G401.6 (cell line): ENCODE results near the gene TNFSF9.
"Not testable (repeated sequence)": the region's sequence is repeated elsewhere in the genome, so short reads cannot be mapped to it uniquely, and the experiment has no call there.

Experiments
- FAIRE-seq: peaks from 2 replicates; lab custom pipeline; 2012; peaks lifted over from hg19 to GRCh38; lab: Jason Lieb, UNC

Gene TNFSF9

GRCh38 chr19:6532244-6532999 lies 1.6 kb downstream of the TNFSF9 start:
- FAIRE-seq = no peak

DNA sequence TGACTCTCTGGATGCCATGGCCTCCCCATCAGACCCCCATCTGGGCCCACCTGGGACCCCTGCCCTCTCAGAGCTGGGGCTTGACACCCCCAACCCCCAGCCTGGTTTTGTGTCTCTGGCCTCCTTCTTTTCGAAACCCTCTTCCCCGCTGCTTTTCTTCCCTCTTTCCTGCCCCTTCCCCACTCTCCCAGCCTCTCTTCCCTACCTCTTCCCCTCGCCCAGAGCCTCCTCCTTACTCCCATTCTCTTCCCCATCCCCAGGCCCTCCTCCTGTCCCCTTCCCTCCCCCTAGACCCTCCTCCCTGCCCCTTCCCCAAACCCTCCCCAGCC lies 2.1 kb downstream of the TNFSF9 start:
- FAIRE-seq = no peak

DNA sequence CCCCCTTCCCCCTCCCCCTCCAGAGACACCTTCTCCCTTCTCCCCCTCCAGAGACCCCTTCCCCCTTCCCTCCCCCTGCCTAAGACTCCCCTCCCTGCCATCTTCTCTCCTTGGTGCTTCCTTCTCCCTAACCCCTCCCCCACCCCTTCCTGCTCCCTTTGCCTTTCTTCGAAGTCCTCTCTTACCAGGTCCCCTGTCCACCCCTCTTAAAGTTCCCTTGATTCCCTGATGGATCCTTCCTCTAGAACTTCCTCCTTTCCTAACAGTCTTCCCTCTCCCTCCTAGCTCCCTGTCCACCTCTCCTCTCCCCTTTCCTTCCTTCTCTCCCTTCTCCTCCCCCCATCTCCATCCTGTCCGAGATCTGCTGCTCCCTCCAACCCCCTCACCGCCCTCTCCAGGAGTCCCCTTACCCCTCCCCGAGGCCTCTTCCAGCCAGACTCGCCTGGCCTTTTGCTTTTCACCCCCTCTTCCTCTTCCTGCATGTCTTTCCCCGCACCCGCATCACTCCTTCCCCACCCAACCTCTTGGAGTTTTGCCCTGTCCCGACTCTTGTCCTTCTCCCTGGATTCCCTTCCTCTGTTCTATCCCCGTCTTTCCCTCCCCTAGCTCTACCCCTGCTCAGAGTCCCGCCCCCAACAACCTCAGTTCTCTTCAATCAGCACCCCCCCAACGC lies 3.1 kb downstream of the TNFSF9 start:
- FAIRE-seq = no peak

- no peak for FAIRE-seq
Observed at GRCh38 chr19:6534451-6535093, 3.7 kb downstream of the TNFSF9 start.

- no peak for FAIRE-seq
Observed at GRCh38 chr19:6535558-6536137, 4.8 kb downstream of the TNFSF9 start.

DNA sequence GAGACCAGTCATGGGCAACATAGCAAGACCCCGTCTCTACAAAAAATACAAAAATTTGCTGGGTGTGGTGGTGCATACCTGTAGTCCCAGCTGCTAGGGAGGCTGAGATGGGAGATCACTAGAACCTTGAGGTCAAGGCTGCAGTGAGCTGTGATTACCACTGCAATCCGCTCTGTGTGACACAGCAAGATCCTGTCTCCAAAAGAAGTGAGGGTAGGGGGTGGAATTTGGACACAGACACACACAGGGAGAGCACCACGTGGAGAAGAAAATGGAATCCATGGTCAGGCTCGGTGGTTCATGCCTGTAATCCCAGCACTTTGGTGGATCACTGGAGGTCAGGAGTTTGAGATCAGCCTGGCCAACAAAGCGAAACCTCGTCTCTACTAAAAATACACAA lies 8.7 kb downstream of the TNFSF9 start:
- no peak for FAIRE-seq

- FAIRE-seq = no peak
Observed at GRCh38 chr19:6540918-6541689, 10.3 kb downstream of the TNFSF9 start.

DNA sequence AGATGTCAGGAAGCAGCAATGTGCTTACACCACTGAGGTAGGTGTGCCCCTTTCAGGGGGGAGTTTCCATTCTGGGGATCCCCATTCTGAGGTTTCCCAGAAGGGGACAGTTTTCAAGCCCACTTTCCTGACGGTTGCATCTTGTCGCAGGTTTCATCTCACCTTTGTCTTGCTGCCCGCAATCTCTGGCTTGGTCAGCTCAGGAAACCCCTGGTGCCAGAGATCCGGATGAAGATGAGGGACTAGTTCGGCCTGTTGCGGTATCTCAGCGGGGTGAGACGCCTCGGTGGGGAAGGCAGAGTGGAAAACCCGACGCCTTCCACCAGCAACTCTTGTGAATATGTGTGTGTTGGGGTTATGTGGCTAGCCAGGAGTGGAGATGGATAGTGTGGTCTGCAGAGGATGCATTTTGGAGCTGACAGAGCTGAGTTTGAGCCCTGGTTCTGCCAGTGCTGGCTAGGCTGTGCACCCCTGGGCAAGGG lies 13.1 kb downstream of the TNFSF9 start:
- no peak for FAIRE-seq

DNA sequence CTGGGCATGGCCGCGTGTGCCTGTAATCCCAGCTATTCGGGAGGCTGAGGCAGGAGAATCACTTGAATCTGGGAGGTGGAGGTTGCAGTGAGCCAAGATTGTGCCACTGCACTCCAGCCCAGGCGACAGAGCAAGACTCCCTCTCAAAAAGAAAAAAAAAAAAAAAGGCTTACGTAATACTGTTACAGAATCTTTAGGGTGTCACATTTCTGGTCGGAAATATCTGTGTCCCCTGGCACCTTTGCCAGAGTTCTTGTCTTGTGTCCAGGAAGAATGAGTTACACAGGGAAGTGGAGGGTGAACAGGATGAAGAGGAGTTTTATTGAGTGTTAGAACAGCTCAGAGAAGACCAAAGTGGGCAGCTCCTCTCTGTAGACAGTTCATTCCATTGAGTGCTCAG lies 19.9 kb downstream of the TNFSF9 start:
- FAIRE-seq = not testable (repeated sequence)

GRCh38 chr19:6551091-6551490 lies 20.3 kb downstream of the TNFSF9 start:
- FAIRE-seq = no peak

- no peak for FAIRE-seq
Observed at GRCh38 chr19:6551607-6552450, 21.0 kb downstream of the TNFSF9 start.

GRCh38 chr19:6556043-6556449 lies 25.2 kb downstream of the TNFSF9 start:
- no peak for FAIRE-seq

GRCh38 chr19:6556480-6557195 lies 25.8 kb downstream of the TNFSF9 start:
- no peak for FAIRE-seq

DNA sequence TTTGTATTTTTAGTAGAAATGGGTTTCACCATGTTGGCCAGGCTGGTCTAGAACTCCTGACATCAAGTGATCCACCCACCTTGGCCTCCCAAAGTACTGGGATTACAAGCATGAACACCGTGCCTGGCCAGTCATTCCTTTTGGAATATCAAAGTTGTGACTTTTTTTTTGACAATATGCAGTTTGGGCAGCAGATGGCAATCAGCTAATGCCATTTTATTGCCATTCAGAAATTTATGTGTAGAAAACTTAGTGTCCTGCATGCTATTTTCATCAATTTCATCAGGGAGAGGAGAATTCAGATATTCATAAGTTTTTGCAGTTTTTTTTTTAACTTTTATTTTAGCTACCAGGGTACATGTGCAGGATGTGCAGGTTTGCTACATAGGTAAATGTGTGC lies 31.6 kb downstream of the TNFSF9 start:
- not testable (repeated sequence) for FAIRE-seq

- FAIRE-seq = no peak
Observed at GRCh38 chr19:6564393-6564792, 33.6 kb downstream of the TNFSF9 start.

- FAIRE-seq = not testable (repeated sequence)
Observed at GRCh38 chr19:6566727-6567126, 35.9 kb downstream of the TNFSF9 start.

GRCh38 chr19:6568010-6568526 lies 37.2 kb downstream of the TNFSF9 start:
- FAIRE-seq = no peak

DNA sequence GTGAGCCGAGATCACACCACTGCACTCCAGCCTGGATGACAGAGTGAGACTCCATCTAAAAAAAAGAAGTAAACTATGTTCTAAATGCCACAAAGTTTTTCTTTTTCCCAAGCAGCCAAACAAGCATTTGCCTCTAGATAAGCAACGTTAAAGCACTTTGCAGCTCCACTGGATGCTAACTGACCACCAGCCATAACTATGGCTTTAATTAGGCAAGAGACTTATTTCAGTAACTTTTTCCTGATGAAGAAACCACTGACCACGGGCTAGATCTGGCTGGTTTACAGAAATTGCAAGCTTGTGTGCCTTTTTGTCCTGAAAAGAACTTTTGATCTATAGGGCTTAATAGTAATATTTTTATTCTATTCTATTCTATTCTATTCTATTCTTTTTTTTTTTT lies 38.0 kb downstream of the TNFSF9 start:
- FAIRE-seq = no peak

DNA sequence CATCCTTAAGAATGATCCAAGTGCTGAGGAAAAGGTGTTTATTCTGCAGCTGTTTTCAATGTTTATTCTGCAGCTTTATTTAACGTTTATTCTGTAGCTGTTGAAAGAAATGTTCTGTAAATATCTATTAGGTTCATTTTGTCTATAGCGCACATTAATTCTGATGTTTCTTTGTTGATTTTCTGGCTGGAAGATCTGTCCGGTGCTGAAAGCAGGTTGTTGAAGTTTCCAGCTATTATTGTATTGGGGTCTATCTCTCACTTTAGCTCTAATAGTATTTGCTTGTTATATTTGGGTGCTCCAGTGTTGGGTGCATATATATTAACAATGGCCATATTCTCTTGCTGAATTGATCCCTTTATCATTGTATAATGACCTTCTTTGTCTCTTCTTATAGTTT lies 39.9 kb downstream of the TNFSF9 start:
- FAIRE-seq = no peak

- no peak for FAIRE-seq
Observed at GRCh38 chr19:6571167-6571566, 40.3 kb downstream of the TNFSF9 start.
